B cell (primary cell): ENCODE measurements around the gene DTWD2. TPM values are rescaled to one million over a fixed set of nuclear protein-coding genes. Genes with fewer than 3 reads are reported as not detected.

Source experiments
- ATAC-seq: fragments of 200-7000 bp; cut with Tn5 transposase; one replicate; pipeline ENCODE4 v1.10.0; 2021; ENCODE audit warnings: low read depth, mild to moderate bottlenecking, moderate number of reproducible peaks, moderate library complexity
- CTCF ChIA-PET: fragments of 350-600 bp; sonication (Branson Sonifier 250); formaldehyde crosslinking; loops from one replicate; lab custom pipeline; 2021; ENCODE audit warnings: antibody characterized with exemption, inconsistent platforms; lab: Charles Lee
- POLR2A ChIA-PET: fragments of 350-600 bp; sonication (Branson Sonifier 250); formaldehyde crosslinking; loops from one replicate; lab custom pipeline; 2021; ENCODE audit warnings: antibody characterized with exemption; lab: Charles Lee
- DNase-seq: peaks from one replicate; pipeline ENCODE4 v3.0.0; 2013
- H2AFZ ChIP-seq: 2 replicates; pipeline ENCODE4 v1.6.1; 2012; ENCODE audit warnings: mild to moderate bottlenecking, low read depth, low read length; ENCODE audit not compliant: insufficient read depth, poor library complexity, severe bottlenecking
- H3K27ac ChIP-seq, 2 donors: 1 replicate in 1 of 2; 2 replicates in 1 of 2; pipeline ENCODE4 v1.5.1; 2012 to 2013; ENCODE audit warnings: low read length in 2 of 2, mild to moderate bottlenecking in 2 of 2, moderate library complexity in 1 of 2
- H3K27me3 ChIP-seq, 4 experiments: fragments of 200-600 bp in 1 of 4; sonication (generic) in 1 of 4; replicated peaks in 1 of 4; 1 replicate in 2 of 4; 2 replicates in 2 of 4; pipeline versions ENCODE4 v1.6.1 to v1.7.0; 2013 to 2016; ENCODE audit warnings: low read length in 3 of 4, mild to moderate bottlenecking in 2 of 4, mixed read lengths in 1 of 4, moderate library complexity in 1 of 4; ENCODE audit not compliant: insufficient read depth in 4 of 4, control insufficient read depth in 3 of 4; ENCODE audit errors: control extremely low read depth in 1 of 4
- H3K36me3 ChIP-seq, 2 experiments: replicated peaks in 1 of 2; 1 replicate in 1 of 2; 2 replicates in 1 of 2; pipeline versions ENCODE4 v1.6.1 to v1.7.1; 2013; ENCODE audit warnings: low read length in 1 of 2; ENCODE audit not compliant: insufficient read depth in 2 of 2, control insufficient read depth in 1 of 2; ENCODE audit errors: control extremely low read depth in 1 of 2, extremely low read depth in 1 of 2
- H3K4me1 ChIP-seq, 2 donors: fragments of 200-600 bp in 1 of 2; sonication (generic) in 1 of 2; 1 replicate in 1 of 2; 2 replicates in 1 of 2; pipeline versions ENCODE4 v1.5.1 to v1.6.1; 2013 to 2017; ENCODE audit warnings: low read length in 2 of 2; ENCODE audit not compliant: control insufficient read depth in 2 of 2, insufficient read depth in 2 of 2
- H3K4me2 ChIP-seq: replicated peaks from 2 replicates; pipeline ENCODE3; 2012; ENCODE audit warnings: mild to moderate bottlenecking, low read depth, low read length; ENCODE audit not compliant: poor library complexity, severe bottlenecking
- H3K4me3 ChIP-seq, 5 experiments: fragments of 200-600 bp in 1 of 5; sonication (generic) in 1 of 5; 1 replicate in 3 of 5; 2 replicates in 2 of 5; pipeline versions ENCODE4 v1.5.1 to v1.7.0; 2011 to 2016; ENCODE audit warnings: low read length in 4 of 5, mild to moderate bottlenecking in 4 of 5, low read depth in 2 of 5, control low read depth in 1 of 5, moderate library complexity in 1 of 5; ENCODE audit not compliant: insufficient read depth in 1 of 5; ENCODE audit errors: control extremely low read depth in 1 of 5, extremely low read depth in 1 of 5
- H3K79me2 ChIP-seq: fragments of 200-600 bp; sonication (generic); one replicate; pipeline ENCODE4 v1.6.0; 2016; ENCODE audit warnings: low read length; ENCODE audit not compliant: control insufficient read depth, insufficient read depth
- H3K9ac ChIP-seq: fragments of 200-600 bp; sonication (generic); 2 replicates; pipeline ENCODE4 v1.6.1; 2017; ENCODE audit warnings: mild to moderate bottlenecking, low read length, moderate library complexity
- H3K9me3 ChIP-seq, 3 donors: one replicate each; pipeline versions ENCODE4 v1.6.1 to v1.7.1; 2013; ENCODE audit warnings: low read length in 2 of 3; ENCODE audit not compliant: control insufficient read depth in 2 of 3, insufficient read depth in 1 of 3; ENCODE audit errors: control extremely low read depth in 1 of 3
- H4K20me1 ChIP-seq: 2 replicates; pipeline ENCODE4 v1.6.0; 2012; ENCODE audit warnings: mild to moderate bottlenecking, low read length; ENCODE audit not compliant: insufficient read depth, control insufficient read depth, poor library complexity, severe bottlenecking
- H3K27ac Mint-ChIP-seq: one replicate; pipeline ENCODE4 v1.8.0; 2021; ENCODE audit warnings: mixed read lengths
- H3K27me3 Mint-ChIP-seq: one replicate; pipeline ENCODE4 v1.8.0; 2021; ENCODE audit warnings: mixed read lengths
- H3K4me1 Mint-ChIP-seq: one replicate; pipeline ENCODE4 v1.8.0; 2021; ENCODE audit warnings: mixed read lengths
- H3K4me3 Mint-ChIP-seq: one replicate; pipeline ENCODE4 v1.8.0; 2021; ENCODE audit warnings: mixed read lengths
- H3K9me3 Mint-ChIP-seq: one replicate; pipeline ENCODE4 v1.8.0; 2022; ENCODE audit warnings: mixed read lengths; ENCODE audit not compliant: insufficient read depth
- EZH2 ChIP-seq: IDR thresholded peaks from 2 replicates; pipeline ENCODE4 v1.6.1; 2012; ENCODE audit warnings: borderline replicate concordance, low read depth, mild to moderate bottlenecking, moderate library complexity, low read length; ENCODE audit not compliant: insufficient read depth, poor library complexity, severe bottlenecking
- WGBS: methylation state at CpG from one replicate; pipeline ENCODE4 v1.1.5; 2013; ENCODE audit warnings: missing lambda C conversion rate; ENCODE audit not compliant: insufficient coverage; 5-methylcytosine and 5-hydroxymethylcytosine counted together
- intact Hi-C: fragments of 100-400 bp; cut with micrococcal nuclease; formaldehyde crosslinking; loops from one replicate; pipeline ENCODE4 v1.10.0; 2022
- polyA plus RNA-seq: library from polyadenylated mRNA; depleted of rRNA; stranded (reverse); fragments of >200 nt; gene quantifications from 2 replicates; pipeline ENCODE4 v1.2.3, GENCODE V29; 2012
- total RNA-seq, 2 donors: library from RNA; stranded (reverse); fragments of 120-200 nt in 1 of 2; gene quantifications; 1 replicate in 1 of 2; 2 replicates in 1 of 2; pipeline versions ENCODE4 v1.2.3 to v1.2.4, GENCODE V29; 2013 to 2022
- TF ChIP-seq, protein P1 (sequence below): fragments of 200-600 bp; IDR thresholded peaks from one replicate; pipeline ENCODE4 v1.8.0; 2022; ENCODE audit warnings: antibody characterized with exemption, mild to moderate bottlenecking

The DTWD2 gene
- total and polyA plus RNA-seq, 2 donors (not counting 1 experiment from before 2014, with no cell fraction given) = 3.7 to 6.0 TPM

GRCh38 chr5:118834710-118835109 lies 153.6 kb downstream of the DTWD2 start:
- Mint-ChIP-seq H3K27me3 (no peaks in the 10 kb centered on the region), H3K4me1 (no peaks in the 10 kb centered on the region), H3K4me3 (no peak overlapping the region), H3K9me3 (no peaks in the 10 kb centered on the region), H3K27ac (no peak overlapping the region)
- ATAC-seq = no peak
- TF ChIP-seq, protein P1, sequence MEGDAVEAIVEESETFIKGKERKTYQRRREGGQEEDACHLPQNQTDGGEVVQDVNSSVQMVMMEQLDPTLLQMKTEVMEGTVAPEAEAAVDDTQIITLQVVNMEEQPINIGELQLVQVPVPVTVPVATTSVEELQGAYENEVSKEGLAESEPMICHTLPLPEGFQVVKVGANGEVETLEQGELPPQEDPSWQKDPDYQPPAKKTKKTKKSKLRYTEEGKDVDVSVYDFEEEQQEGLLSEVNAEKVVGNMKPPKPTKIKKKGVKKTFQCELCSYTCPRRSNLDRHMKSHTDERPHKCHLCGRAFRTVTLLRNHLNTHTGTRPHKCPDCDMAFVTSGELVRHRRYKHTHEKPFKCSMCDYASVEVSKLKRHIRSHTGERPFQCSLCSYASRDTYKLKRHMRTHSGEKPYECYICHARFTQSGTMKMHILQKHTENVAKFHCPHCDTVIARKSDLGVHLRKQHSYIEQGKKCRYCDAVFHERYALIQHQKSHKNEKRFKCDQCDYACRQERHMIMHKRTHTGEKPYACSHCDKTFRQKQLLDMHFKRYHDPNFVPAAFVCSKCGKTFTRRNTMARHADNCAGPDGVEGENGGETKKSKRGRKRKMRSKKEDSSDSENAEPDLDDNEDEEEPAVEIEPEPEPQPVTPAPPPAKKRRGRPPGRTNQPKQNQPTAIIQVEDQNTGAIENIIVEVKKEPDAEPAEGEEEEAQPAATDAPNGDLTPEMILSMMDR = no peak
- TF ChIP-seq EZH2 = no peak
- POLR2A ChIA-PET = no interaction called here
- DNase-seq = no peak
- no peak overlapping the region for H3K9ac ChIP-seq
- H3K79me2 ChIP-seq = no peaks in the 10 kb centered on the region
- intact Hi-C loops = no loop called here
- CTCF ChIA-PET = no interaction called here
- H3K4me3 ChIP-seq = no peak overlapping the region
- H3K9me3 ChIP-seq = no peaks in the 10 kb centered on the region
- H4K20me1 ChIP-seq = no peaks in the 10 kb centered on the region
- no peaks in the 10 kb centered on the region for H3K4me1 ChIP-seq
- H3K36me3 ChIP-seq = no peaks in the 10 kb centered on the region
- no peak overlapping the region for H3K27ac ChIP-seq
- H3K27me3 ChIP-seq = no peaks in the 10 kb centered on the region
- no CpG with 5 or more reads among the region's 1 CpG for WGBS
- no peak overlapping the region for H2AFZ ChIP-seq
- H3K4me2 ChIP-seq = no peak overlapping the region

- no peaks in the 10 kb centered on the region for H3K27me3 Mint-ChIP-seq
- no peak for TF ChIP-seq EZH2
- TF ChIP-seq, protein P1 = no peak
- no peaks in the 10 kb centered on the region for H3K9me3 Mint-ChIP-seq
- DNase-seq = no peak
- Histone ChIP-seq H3K4me3 (no peak overlapping the region), H3K27me3 (no peaks in the 10 kb centered on the region), H2AFZ (no peak overlapping the region), H3K9me3 (no peaks in the 10 kb centered on the region), H3K79me2 (no peaks in the 10 kb centered on the region), H3K27ac (no peak overlapping the region), H3K36me3 (no peaks in the 10 kb centered on the region), H3K4me1 (no peaks in the 10 kb centered on the region), H4K20me1 (no peaks in the 10 kb centered on the region), H3K4me2 (no peak overlapping the region), H3K9ac (no peak overlapping the region)
- H3K4me3 Mint-ChIP-seq = no peak overlapping the region
- ATAC-seq = no peak
- ChIA-PET POLR2A (no interaction called here), CTCF (no interaction called here)
- no peaks in the 10 kb centered on the region for H3K4me1 Mint-ChIP-seq
- intact Hi-C loops = no loop called here
- no peak overlapping the region for H3K27ac Mint-ChIP-seq
These were observed 155.4 kb downstream of the DTWD2 start for GRCh38 chr5:118832974-118833373.
